Aorta (tissue), 5 donors: Measurements from ENCODE around the gene AMBRA1. TPM values are rescaled to one million over a fixed set of nuclear protein-coding genes. Genes with fewer than 3 reads are reported as not detected.
A peak's percentile ranks its signal among the peaks of the same experiment; 100 is the strongest.
"Not testable (repeated sequence)": the region's sequence is repeated elsewhere in the genome, so short reads cannot be mapped to it uniquely, and the experiment has no call there.

Source experiments
- ATAC-seq: fragments of 200-7000 bp; cut with Tn5 transposase; one replicate; pipeline ENCODE4 v1.9.1; 2022; ENCODE audit warnings: moderate library complexity; ENCODE audit not compliant: low FRiP score
- DNase-seq, 2 donors: peaks; one replicate each; pipeline ENCODE4 v3.0.0-alpha.2; 2020
- H3K27ac ChIP-seq, 2 donors: one replicate each; pipeline ENCODE4 v1.5.1; 2013; ENCODE audit warnings: low read length in 2 of 2, mild to moderate bottlenecking in 2 of 2, moderate library complexity in 2 of 2, control low read depth in 1 of 2, inconsistent platforms in 1 of 2, low read depth in 1 of 2
- H3K27me3 ChIP-seq, 2 donors: one replicate each; pipeline ENCODE4 v1.6.1; 2013; ENCODE audit warnings: control low read depth in 1 of 2, low read length in 1 of 2, mild to moderate bottlenecking in 1 of 2, moderate library complexity in 1 of 2; ENCODE audit not compliant: insufficient read depth in 2 of 2, control insufficient read depth in 1 of 2
- H3K36me3 ChIP-seq, 2 donors: one replicate each; pipeline ENCODE4 v1.6.1; 2013; ENCODE audit warnings: control low read depth in 1 of 2, low read length in 1 of 2, mild to moderate bottlenecking in 1 of 2; ENCODE audit not compliant: insufficient read depth in 2 of 2, control insufficient read depth in 1 of 2
- H3K4me1 ChIP-seq, 2 donors: one replicate each; pipeline ENCODE4 v1.6.1; 2013; ENCODE audit warnings: low read length in 2 of 2, control low read depth in 1 of 2, mild to moderate bottlenecking in 1 of 2, moderate library complexity in 1 of 2; ENCODE audit not compliant: insufficient read depth in 2 of 2, control insufficient read depth in 1 of 2
- H3K4me3 ChIP-seq, 2 donors: one replicate each; pipeline ENCODE4 v1.5.1; 2013; ENCODE audit warnings: low read length in 2 of 2, control low read depth in 1 of 2, mild to moderate bottlenecking in 1 of 2
- H3K9me3 ChIP-seq: one replicate; pipeline ENCODE4 v1.6.1; 2013; ENCODE audit warnings: mild to moderate bottlenecking, low read length; ENCODE audit not compliant: control insufficient read depth
- WGBS, 2 donors: extraction: QIAGEN DNeasy Blood & Tissue Kit; methylation state at CpG; one replicate each; pipeline ENCODE4 v1.1.7; 2013; 5-methylcytosine and 5-hydroxymethylcytosine counted together
- intact Hi-C, 2 donors: fragments of 100-400 bp; cut with DNase I; formaldehyde crosslinking; loops; one replicate each; pipeline versions ENCODE4 v1.14.2 to v1.15.0; 2022
- polyA plus RNA-seq, 2 donors: library from polyadenylated mRNA; stranded (reverse); fragments of 200-250 nt; gene quantifications; one replicate each; pipeline ENCODE4 v1.2.3, GENCODE V29; 2013
- total RNA-seq, 2 donors: library from RNA; stranded (reverse); fragmentation: NEBNext Ultra II Directional; extraction: Animal tissue kit (Norgen Biotek cat#: 25700); gene quantifications; one replicate each; pipeline ENCODE4 v1.2.1, GENCODE V29; 2021
- donor health status: healthy with polysubstance abuse.
- donor health status: Bipolar disorder and iron deficiency.
- donor health status: DM: no; HTN: no; CAD: no.
- donor health status: DM: no; HTN: no; CAD: no.
- donor health status: DM: yes; HTN: yes; CAD: no.

Gene AMBRA1
- total and polyA plus RNA-seq, 4 donors = 2.6 to 35.0 (median 16.8) TPM

- intact Hi-C loops, DNase-seq, H3K27me3 ChIP-seq, H3K4me3 ChIP-seq, ATAC-seq, H3K9me3 ChIP-seq, H3K4me1 ChIP-seq, H3K36me3 ChIP-seq, H3K27ac ChIP-seq: not testable (repeated sequence)
- WGBS, 2 donors = 94% methylated on average over 15 of the region's 15 CpGs
Measured at GRCh38 chr11:46372501-46372900, 221.3 kb downstream of the AMBRA1 start.

- Histone ChIP-seq H3K4me3 (no peak overlapping the region), H3K9me3 (no peaks in the 10 kb centered on the region), H3K4me1 (no peaks in the 10 kb centered on the region), H3K36me3 (peaks cover 0 to 2% of the 10 kb centered on the region in 2 donors), H3K27ac (no peak overlapping the region), H3K27me3 (no peaks in the 10 kb centered on the region)
- WGBS, 2 donors = 71 to 77% methylated on average over 10 of the region's 10 CpGs
- intact Hi-C loops = no loop called here
- ATAC-seq = no peak
- no peak for DNase-seq
Measured at GRCh38 chr11:46372086-46372485, 221.7 kb downstream of the AMBRA1 start.

GRCh38 chr11:46371262-46371661, 222.6 kb downstream of the AMBRA1 start:
- WGBS, 2 donors = 94% methylated on average over 19 of the region's 19 CpGs

GRCh38 chr11:46370253-46370652, 223.6 kb downstream of the AMBRA1 start:
- WGBS, 2 donors = 89 to 90% methylated on average over 13 of the region's 13 CpGs
- DNase-seq (no peak), ATAC-seq (no peak)
- H3K9me3 ChIP-seq = no peaks in the 10 kb centered on the region
- no peaks in the 10 kb centered on the region for H3K36me3 ChIP-seq
- no peaks in the 10 kb centered on the region for H3K27me3 ChIP-seq
- no peaks in the 10 kb centered on the region for H3K4me1 ChIP-seq
- H3K27ac ChIP-seq = no peak overlapping the region
- no peak overlapping the region for H3K4me3 ChIP-seq
- intact Hi-C loops = no loop called here

More at GRCh38 chr11:46371262-46371661, 222.6 kb downstream of the AMBRA1 start:
- H3K27me3 ChIP-seq, DNase-seq, H3K36me3 ChIP-seq, H3K9me3 ChIP-seq, intact Hi-C loops, H3K4me3 ChIP-seq, ATAC-seq, H3K4me1 ChIP-seq, H3K27ac ChIP-seq: not testable (repeated sequence)

- WGBS, 2 donors = 73% methylated on average over 25 of the region's 25 CpGs
- intact Hi-C loops = no loop called here
- H3K36me3 ChIP-seq = no peaks in the 10 kb centered on the region
- H3K27me3 ChIP-seq = no peaks in the 10 kb centered on the region
- no peak for ATAC-seq
- H3K9me3 ChIP-seq = no peaks in the 10 kb centered on the region
- no peaks in the 10 kb centered on the region for H3K4me1 ChIP-seq
- DNase-seq = no peak
- no peak overlapping the region for H3K4me3 ChIP-seq
- H3K27ac ChIP-seq = no peak overlapping the region
Measured at GRCh38 chr11:46369458-46370152, 224.2 kb downstream of the AMBRA1 start.

GRCh38 chr11:46367916-46368267, 225.9 kb downstream of the AMBRA1 start:
- ATAC-seq (no peak), DNase-seq (no peak)
- Histone ChIP-seq H3K9me3 (no peaks in the 10 kb centered on the region), H3K4me3 (no peak overlapping the region), H3K27ac (no peak overlapping the region), H3K36me3 (no peaks in the 10 kb centered on the region), H3K27me3 (no peaks in the 10 kb centered on the region), H3K4me1 (no peaks in the 10 kb centered on the region)
- 78 to 81% methylated on average over 12 of the region's 12 CpGs for WGBS, 2 donors
- intact Hi-C loops = no loop called here

GRCh38 chr11:46367244-46367915, 226.4 kb downstream of the AMBRA1 start:
- H3K27ac ChIP-seq = no peak overlapping the region
- WGBS, 2 donors = 18 to 24% methylated on average over 27 to 32 of the region's 32 CpGs
- no peaks in the 10 kb centered on the region for H3K9me3 ChIP-seq
- H3K4me3 ChIP-seq = no peak overlapping the region
- no peaks in the 10 kb centered on the region for H3K36me3 ChIP-seq
- ATAC-seq = peak; percentile 84
- DNase-seq = peak in 1 of 2 donors; percentile 89
- H3K4me1 ChIP-seq = no peaks in the 10 kb centered on the region
- no peaks in the 10 kb centered on the region for H3K27me3 ChIP-seq
- intact Hi-C loops = no loop called here

GRCh38 chr11:46366661-46367161, 227.1 kb downstream of the AMBRA1 start:
- ATAC-seq (no peak), DNase-seq (no peak)
- no peaks in the 10 kb centered on the region for H3K4me1 ChIP-seq
- intact Hi-C loops = no loop called here
- H3K4me3 ChIP-seq = no peak overlapping the region
- H3K36me3 ChIP-seq = no peaks in the 10 kb centered on the region
- WGBS, 2 donors = 93 to 95% methylated on average over 31 of the region's 31 CpGs
- H3K27me3 ChIP-seq = no peaks in the 10 kb centered on the region
- no peak overlapping the region for H3K27ac ChIP-seq
- no peaks in the 10 kb centered on the region for H3K9me3 ChIP-seq

- ATAC-seq (no peak), DNase-seq (no peak)
- Histone ChIP-seq H3K4me3 (no peak overlapping the region), H3K27me3 (no peaks in the 10 kb centered on the region), H3K9me3 (no peaks in the 10 kb centered on the region), H3K4me1 (no peaks in the 10 kb centered on the region), H3K27ac (no peak overlapping the region), H3K36me3 (no peaks in the 10 kb centered on the region)
- intact Hi-C loops = no loop called here
- WGBS, 2 donors = 89 to 92% methylated on average over 22 of the region's 22 CpGs
Measured at GRCh38 chr11:46366260-46366659, 227.6 kb downstream of the AMBRA1 start.
